Iris pigment epithelial cell (primary cell): ENCODE results near the gene CSNK1A1.
A peak's percentile ranks its signal among the peaks of the same experiment; 100 is the strongest.
"Not testable (repeated sequence)": the region's sequence is repeated elsewhere in the genome, so short reads cannot be mapped to it uniquely, and the experiment has no call there.

ENCODE experiments used
- DNase-seq: peaks from one replicate; pipeline ENCODE4 v3.0.0-alpha.2; 2011; ENCODE audit warnings: low read depth

CSNK1A1 gene

DNA sequence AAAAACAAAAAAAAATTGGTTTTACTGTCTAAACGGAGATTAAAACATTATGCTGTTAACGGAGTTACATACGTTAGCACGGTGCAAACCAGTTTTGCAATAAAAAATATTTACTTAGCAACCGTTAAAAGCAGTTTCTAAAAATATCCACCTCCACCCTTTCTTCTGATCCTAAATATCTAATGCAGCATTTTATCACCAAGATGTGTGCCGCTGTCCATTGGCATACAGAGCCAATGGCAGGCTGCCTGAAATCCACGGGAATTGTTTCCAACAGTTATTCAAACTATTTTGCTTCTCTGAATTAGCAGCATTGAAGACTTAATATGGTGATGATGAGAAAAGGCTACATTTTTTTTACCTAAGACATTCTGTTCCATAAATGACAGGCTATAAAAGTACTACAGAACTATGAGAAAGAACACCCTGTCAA, 61.6 kb downstream of the CSNK1A1 start:
- no peak for DNase-seq

DNA sequence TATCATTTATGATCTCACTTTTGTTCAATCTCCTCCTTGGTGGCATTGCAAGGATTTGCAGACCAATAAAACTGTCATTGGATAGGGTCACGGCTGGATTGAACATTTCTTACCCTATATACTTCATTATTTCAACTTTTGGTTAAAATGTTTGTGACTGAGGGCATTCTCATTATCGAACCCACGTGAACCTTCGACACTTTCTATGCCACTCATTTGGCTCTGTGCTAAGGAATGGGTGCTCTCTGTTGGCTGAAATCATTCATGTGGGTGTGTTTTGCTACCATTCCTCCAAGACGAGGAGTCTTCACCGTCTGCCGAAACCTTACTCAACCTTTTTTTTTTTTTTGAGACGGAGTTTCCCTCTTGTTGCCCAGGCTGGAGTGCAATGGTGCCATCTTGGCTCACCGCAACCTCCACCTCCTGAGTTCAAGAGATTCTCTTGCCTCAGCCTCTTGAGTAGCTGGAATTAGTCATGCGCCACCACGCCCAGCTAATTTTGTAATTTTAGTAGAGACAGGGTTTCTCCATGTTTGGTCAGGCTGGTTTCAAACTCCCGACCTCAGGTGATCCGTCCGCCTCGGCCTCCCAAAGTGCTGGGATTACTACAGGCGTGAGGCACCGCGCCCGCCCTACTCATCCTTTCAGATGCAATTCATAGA, 62.5 kb downstream of the CSNK1A1 start:
- no peak for DNase-seq

DNA sequence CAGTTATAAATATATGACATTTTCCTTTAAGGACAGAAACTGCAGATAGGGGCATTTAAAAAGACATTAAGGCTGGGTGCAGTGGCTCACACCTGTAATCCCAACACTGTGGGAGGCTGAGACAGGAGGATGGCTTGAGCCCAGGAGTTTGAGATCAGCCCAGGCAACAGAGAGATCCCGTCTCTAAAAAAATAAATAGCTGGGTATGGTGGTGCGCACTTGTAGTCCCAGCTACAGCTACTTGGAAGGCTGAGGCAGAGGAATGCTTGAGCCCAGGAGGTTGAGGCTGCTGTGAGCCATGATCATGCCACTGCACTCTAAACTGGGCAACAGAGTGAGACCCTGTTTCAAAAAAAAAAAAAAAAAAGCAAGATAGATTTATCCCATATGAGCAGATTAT, 63.6 kb downstream of the CSNK1A1 start:
- DNase-seq: no peak

DNA sequence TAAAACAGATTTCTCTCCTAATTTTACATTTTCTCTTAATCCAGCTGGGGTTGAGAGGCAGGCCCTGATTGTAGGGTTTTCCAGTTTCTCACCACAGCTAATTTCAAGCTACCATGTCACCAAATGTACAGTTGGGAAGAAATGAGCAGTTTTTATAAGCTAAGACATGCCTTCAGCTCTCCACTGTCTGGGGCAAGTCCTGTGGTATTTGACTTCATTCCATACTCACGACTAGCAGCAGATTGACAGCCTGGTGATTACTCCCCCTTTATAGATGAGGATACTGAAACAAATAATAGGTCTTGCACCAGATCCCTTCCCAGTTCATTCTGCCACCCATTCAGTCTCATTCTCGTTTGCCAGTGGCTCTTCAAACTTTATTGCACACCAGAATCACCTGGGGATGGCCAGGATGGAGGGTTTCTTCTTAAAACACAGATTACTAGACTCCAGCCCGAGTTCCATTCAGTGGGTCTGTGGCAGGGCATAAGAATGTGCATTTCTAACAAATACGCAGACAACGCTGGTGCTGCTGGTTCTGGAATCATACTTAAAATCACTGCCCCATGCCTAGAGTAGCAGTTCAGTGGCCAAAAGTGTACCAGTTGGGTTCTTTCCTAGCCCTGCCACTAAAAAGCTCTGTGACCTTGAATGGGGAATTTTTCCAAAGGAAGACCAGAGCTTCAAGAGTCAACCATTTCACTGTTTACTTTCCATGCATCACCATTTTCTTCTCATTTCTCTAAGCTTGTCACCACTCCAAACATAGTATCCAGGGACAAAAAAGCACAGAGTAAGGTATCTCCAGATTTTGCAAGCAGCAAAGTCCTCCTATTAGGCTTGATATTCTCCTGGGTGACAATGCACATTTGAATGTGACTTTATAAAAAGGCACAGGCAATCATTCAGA, 64.3 kb downstream of the CSNK1A1 start:
- peak; percentile 86 for DNase-seq

DNA sequence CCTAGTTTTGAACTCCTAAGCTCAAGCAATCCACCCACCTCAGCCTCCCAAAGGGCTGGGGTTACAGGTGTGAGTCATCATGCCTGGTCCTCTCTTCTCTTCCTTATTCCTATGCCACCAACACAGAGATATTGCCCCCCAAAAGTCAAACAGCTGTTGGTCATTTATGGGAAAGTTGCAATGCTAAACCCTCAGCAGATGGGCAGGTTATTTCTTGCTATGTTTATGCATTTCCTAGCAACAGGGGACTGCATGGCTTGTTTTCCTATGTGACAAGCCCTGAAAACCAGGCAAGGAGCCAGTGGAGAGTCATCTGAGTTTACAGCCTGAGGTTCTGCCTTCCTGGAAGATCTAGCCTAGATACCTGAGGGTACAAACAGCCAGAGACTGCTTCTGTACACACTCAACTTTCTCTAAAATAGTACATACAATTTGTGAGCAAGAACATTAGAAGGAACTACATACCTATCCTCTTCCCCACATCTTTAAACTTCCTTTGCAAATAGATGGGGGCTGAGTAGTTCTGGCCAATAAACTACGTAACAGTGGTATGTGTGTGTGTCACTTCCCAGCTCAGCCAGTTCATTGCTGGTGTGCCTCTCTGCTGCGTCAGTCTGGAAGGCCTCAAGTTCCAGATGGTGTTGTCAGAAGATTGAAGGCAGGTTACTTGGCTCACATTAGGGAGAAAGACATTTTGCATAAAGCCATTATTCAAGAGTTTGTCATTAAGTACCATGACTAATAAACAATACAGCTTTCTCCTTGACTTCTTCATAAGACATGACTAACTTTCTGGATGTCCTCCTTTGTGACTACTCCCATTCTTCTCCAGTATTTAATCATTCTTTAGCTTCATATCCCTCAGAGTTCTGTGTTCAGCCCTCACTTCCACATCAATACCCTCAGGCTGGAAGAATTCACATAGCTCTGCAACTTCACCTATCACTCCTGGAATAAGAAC, 65.3 kb downstream of the CSNK1A1 start:
- peak; percentile 99 for DNase-seq

DNA sequence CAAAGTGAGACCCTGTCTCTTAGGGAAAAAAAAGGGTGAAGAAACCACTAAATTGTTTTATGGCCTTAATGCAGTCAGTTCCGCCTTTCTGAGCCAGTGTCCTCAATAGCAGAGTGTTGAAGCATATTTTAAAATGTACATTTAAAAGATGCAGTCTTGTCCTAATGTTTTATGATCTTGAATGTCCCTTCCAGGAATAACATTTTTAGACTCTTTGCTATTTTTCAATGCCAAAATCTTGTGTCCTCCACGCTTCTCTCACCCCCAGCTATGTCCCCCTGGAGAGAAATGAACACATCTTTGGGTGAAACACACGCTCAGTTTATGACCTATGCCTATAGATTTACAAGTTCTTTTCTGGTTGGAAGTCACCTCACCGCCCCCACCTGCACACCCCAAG, 69.8 kb downstream of the CSNK1A1 start:
- DNase-seq: no peak

DNA sequence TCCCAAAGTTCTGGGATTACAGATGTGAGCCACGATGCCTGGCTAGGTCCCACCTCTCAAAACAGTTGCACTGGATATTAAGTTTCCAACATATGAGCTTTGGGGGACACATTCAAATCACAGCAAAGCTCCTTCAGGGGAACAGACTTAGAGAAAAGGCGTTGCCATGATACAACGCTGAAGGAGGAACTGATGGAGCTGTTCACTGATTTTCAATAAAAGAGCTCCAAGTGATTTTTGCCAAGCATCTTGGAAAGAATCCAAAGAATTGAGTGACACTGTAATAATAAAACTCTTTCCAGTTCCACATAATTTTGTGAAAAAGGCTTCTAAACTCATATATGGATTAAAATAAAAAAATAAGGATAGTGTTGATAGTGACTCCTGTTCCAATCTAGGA, 72.5 kb downstream of the CSNK1A1 start:
- no peak for DNase-seq

DNA sequence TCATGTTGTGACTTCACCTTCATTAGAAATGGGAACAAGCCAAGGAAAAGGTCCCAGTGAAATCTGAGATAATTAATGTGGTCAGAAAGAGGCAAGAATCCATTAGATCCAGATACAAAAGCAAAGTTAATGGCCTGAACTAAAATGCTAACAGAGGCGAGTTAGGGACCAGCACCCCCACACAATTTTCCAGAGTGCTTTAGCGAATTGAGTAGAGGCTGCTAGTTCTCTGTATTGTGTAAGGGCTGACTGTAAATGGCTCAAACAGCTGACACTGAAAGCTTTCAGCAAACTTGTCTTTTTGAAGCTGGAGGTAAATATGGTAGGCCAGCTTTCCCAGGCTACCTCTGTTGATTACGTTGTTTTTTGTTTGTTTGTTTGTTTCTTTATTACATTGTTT, 75.5 kb downstream of the CSNK1A1 start:
- DNase-seq: no peak

DNA sequence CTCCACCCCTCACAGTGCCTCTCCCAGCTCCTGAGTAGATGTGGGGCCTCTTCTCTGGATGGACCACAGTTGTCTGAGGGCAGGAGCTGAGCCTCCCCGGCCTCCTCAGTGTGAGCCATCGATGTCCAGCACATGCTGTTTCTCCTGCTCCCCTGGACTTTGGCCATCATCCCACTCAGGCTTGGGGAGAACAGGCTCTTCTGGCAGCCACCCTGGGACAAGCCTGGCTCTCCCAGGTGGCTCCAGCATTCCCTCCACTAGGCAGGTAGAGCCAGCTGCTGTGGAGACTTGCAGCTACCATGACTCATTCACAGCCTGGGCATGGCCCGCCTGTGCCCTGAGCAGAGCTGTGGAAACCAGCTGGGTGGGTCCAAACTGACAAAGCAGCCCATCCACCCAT, 77.0 kb downstream of the CSNK1A1 start:
- no peak for DNase-seq

DNA sequence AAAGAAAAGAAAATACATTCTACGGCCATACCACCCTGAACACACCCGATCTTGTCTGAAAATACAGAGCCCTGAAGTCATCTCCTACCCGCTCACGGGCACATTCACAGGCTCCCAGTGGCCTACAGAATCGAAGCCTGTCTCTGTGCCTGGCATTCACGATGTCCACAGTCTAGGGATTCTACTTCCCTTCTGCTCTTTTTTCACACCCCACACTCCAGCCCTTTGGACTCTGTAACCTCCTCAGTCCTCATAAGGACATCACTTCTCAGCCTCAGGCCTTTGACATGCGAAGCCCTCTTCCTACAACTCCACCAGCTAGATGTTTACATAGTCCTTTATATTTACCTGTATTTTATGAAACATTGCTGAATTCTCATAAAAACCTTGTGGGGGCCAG, 77.8 kb downstream of the CSNK1A1 start:
- DNase-seq: no peak

DNA sequence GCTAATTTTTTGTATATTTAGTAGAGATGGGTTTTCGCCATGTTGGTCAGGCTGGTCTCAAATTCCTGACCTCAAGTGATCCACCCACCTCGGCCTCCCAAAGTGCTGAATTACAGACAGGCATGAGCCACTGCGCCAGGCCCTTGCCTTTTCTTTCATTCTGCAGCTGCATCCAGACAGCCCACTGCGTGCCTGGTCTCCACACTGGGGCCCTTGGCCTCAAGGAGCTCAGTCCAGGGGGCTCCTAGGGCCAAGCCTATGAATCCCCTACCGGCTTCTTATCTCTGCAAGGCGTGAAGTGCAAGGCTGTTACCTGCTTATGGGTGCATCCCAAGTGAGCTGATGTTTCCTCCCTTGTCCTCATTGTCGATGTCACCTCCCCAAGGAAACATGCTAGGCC, 78.8 kb downstream of the CSNK1A1 start:
- no peak for DNase-seq

DNA sequence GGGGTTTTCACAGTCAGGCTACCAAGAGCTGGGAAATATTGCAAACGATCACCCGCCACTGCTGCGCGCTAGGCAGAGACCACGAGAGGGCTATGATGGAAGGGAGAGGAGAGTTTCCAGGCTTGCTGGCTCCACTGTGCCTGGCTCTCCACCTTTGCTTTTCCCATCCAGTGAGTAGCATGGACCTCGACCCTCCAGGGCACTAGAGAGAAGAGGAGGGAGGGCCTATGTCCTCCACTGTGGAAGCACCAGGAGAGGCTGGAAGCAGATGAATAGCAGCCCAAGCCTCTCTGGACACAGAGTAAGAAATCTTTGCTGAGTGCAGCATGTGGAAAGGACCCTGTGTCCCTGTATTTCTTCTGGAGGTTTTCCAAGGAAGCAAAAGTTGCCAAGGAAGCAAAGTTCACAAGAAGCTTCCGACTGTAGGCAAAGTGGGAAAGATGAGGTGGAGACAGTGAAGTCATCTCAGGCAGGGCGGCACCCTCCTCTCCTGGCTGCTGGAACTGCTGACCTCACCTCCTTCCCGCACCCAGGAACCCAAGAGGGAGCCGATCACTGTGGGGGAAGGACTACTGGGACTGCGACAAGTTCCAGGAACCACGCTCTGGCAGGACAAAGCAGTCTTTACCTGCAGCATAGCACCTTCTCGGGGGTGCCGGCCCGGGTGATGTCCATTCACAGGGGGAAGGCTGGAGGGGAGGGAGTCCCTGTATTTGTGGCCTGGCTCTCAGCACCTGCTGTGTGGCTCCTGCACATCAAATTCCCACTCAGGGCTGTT, 79.6 kb downstream of the CSNK1A1 start:
- peak; percentile 39 for DNase-seq

DNA sequence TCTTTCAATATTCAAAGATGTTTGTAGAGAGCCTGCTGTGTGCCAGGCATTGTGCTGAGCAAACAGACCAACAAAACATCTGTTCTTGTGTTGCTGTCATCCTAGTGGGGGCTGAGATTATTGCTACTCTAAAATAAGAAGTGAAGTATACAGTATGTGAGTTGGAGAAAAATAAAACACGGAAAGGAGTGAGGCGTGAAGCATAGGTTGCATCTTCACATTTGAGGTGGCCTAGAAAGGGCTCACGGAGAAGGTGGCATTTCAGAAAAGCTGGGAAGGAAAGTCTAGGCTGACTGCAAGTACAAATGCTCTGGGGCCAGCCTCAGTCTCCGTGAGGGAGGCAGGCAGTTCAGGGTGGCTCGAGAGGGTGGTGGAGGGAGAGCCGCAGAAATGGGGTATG, 80.3 kb downstream of the CSNK1A1 start:
- no peak for DNase-seq

DNA sequence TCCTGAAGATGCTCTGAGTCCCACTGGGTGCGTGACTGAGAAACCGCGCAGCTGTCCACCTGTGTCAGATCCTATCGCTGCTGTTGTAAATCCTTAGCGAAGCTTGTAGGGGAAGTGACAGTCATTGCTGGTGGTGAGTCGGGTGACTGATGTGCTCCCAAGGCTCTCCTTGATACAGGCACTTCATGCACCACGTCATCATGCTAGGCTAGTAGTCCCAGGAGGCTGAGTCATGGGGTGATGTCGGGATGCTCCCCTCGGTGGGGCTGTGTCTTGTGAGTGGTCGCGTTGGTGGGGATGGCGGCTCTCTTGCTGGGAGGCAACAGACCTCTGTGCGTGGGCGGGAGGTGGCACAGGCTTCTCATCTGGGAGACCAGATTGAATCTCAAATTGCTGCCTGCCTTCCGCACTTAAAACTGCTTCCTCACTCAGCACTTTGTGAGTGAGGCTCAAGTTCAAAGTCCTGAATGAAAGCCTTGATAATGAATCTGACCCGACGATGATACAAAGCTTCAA, 84.7 kb downstream of the CSNK1A1 start:
- DNase-seq: peak; percentile 75

DNA sequence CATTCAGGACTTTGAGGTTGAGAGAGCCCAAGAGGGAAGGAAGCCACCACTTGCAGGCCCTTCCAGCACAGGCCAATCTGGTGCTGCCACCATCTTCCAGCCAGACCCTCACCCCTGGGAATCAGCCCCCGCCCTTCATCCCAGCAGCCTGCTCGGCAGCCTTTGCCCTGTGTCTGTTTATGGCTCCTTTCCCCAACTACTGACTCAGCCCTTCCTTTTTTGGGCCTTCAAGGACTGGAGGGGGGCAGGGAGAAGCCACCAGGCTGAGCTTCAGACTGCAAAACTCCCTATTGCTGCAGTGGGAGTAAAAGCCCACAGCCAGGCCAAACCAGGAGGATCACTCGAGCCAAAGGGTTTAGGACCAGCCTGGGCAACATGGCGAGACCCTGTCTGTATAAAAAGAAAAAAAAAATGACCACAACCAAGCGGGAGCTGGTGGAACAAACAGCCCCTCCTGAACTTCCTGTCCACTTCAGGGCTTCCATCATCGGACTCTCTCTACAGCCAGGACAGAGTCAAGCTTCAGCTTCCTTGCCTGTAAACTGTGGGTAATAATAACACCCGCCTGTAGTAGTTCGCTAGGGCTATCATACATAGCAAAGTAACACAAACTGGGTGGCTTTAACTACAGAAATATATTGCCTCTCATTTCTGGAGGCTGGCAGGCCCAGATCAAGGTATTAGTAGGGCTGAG, 86.3 kb downstream of the CSNK1A1 start:
- DNase-seq: peak; percentile 74

DNA sequence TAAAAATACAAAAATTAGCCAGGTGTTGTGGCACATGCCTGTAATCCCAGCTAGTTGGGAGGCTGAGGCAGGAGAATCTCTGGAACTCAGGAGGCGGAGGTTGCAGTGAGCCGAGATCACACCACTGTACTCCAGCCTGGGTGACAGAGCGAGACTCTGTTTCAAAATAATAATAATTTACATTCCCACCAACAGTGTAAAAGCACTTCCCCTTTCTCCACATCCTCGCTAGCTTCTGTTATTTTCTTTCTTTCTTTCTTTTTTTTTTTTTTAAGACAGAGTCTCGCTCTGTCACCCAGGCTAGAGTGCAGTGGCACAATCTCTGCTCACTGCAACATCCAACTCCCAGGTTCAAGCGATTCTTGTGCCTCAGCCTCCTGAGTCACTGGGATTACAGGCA, 89.3 kb downstream of the CSNK1A1 start:
- not testable (repeated sequence) for DNase-seq

DNA sequence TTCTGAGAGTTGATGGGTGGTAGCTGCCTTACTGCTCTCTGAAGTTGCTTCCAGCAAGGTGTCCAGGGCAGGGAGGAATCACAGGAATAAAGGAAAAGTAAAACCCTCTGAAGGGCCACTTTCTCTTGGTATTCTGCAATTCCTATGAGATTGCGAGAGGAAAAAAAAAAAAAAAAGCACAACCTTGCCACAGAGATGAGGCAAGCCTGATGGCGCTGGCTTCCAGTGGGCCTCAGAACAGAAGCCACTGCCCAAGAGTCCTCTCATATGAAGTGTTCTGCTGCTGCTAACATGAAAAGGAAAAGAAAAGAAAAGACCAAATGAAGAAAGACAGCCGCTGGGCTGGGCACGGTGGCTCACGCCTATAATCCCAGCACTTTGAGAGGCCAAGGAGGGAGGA, 91.3 kb downstream of the CSNK1A1 start:
- DNase-seq: no peak

DNA sequence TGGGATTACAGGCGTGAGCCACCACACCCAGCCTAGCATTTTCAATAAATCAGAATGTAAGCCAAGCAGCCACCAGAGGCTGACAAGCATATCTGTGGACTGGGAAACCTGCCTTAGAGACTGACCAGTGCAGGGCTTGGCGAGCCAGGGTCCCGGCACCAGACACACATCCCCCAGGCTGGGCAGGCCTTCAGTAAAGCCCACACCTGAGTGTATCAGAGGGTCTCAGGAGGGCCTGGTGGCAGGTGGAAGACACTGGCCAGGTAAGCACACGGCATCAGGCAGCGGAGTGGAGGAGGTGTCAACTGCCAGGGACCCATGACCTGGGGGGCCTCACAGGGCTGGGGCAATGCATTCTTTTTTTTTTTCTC, 93.9 kb downstream of the CSNK1A1 start:
- DNase-seq: no peak

DNA sequence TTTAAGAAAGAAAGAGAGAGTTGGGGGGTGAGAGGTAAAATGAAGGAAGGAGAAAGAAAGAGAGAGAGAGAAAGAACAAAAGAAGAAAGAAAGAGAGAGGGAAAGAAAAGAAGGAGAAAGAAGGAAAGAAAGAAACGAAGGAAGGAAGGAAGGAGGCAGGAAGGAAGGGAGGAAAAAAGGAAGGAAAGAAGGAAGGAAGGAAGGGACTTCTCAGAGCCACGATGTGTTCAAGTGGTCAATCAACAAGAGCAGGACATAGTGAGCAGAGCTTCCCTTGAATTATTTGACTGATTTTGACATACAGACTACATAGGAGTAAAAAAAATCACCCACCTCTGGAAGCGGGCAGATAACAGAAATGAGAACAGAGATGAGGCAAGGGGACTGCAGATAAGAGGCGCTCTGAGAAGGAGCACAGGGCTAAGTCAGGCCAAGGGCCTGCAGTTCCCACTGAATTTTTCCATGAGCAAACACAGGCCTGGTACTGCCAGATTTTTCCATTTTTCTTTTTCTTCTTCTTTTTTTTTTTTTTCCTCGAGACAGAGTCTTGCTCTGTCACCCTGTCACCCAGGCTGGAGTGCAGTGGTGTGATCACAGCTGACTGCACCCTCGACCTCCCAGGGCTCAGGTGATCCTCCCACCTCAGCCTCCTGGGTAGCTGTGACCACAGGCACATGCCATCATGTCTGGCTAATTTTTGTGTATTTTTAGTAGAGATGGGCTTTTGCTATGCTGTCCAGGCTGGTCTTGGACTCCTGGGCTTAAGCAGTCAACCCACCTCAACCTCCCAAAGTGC, 94.4 kb downstream of the CSNK1A1 start:
- no peak for DNase-seq

DNA sequence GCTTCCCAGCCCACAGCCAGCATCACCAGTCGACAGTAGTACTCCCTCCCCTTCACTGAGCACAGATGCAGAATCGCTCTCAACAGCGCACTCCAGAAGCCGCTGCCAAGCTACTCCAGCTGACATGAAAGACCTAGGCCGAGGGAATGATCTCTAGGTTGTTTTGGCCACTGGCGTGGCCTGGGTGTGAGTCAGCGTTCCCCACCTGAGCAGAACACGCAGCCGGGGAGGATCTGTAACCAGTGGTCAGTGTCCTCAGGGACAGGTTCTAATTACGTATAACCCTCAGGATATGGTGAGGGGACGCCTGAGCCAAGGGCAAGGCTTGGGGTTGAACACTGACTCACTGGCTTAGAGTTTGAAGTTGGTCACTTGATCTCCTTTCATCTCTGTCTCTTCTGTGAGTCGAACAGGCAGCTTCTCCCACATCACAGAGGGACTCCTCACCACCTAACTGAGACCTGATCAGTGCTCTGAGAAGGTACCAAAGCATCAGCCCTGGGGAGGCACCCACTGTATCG, 95.3 kb downstream of the CSNK1A1 start:
- peak; percentile 82 for DNase-seq
